Kidney capillary endothelial cell (primary cell): ENCODE data around the gene CD247.

Source experiments
- DNase-seq: peaks from one replicate; pipeline ENCODE4 v3.0.0-alpha.2; 2018; ENCODE audit warnings: low spot score

The CD247 gene

DNA sequence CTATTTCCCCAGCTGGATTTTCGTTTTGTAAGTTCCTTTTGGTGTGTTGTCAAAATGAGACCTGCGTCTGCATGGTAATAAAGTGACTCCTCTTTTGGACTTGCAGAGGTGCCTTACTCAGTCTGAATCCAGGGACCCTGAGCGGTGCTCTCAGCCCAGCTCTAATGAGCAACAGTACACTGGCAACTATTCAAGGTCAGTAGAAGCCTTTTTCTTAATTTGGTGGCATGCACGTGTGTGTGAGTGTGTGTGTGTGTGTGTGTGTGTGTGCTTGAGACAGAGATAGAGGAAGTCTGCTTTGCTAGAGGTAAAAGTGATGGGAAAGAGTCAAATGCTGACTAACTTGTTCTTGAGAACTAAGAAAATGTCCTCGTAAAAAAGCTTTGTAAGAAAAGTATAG is 105.4 kb downstream of the CD247 start:
- no peak for DNase-seq

GRCh38 chr1:167412072-167412471 is 106.3 kb downstream of the CD247 start:
- no peak for DNase-seq

- DNase-seq: no peak
Observed at GRCh38 chr1:167409183-167409582, 109.1 kb downstream of the CD247 start.

DNA sequence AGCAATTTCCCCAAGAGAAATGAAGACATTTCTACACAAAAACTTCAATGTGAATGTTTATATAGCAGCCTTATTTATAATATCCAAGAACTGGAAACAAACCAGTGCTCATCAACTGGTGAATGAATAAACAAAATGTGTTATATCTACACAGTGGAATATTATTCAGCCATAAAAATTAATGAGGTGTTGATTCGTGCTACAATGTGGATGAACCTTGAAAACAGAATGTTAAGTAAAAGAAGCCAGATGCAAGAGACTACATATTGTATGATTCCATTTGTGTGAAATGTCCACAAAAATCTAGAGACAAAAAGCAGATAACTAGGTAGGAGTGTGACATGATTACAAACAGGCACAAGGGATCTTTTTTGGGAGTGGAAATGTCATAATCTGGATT is 110.0 kb downstream of the CD247 start:
- no peak for DNase-seq

DNA sequence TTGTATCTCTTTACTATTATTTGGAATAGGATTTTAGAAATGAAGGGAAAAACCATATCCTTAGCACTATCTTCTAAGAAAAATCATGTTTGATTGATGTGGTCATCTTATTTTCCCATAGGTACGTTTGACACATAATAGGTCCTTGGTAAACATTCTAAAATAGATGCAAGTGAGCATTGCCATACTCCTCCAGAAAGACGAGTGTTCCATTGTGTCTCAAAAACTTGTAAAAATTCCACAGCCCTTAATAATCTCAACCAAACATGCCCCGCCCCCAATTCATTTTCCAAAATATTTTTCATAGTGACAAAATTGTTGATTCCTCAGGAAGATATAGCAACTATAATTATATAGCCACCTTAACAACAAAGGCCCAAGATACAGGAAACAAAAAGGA is 113.4 kb downstream of the CD247 start:
- DNase-seq: no peak

GRCh38 chr1:167404161-167404888 is 114.0 kb downstream of the CD247 start:
- peak; percentile 19 for DNase-seq

DNA sequence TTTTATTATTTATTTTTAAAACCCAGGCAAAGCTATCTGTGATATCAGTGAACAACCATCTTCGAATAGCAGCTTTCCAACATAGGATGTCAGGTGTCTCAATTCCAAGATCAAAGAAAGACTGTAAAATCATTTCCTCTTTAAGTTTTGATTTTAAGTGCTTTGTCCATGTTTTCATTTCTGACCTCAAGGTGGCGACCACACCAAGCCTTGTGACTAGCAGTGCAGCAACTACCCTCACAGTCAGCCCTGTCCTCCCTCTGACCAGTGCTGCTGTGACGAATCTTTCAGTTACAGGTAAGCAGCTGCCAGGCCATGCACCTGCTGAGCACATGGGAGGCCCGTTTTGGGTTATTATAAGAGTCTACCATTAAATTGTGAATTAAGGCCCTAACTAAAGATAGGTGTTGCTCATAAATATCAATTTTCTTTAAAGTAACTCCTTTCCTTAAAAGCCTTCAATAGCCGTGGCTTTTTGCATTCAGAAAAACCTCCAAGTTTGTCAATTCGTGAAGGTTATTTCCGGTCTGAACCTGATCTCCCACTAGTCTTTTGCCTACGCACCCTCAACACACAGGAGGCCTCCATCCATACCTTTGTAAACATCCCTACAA is 117.0 kb downstream of the CD247 start:
- DNase-seq: peak; percentile 50

DNA sequence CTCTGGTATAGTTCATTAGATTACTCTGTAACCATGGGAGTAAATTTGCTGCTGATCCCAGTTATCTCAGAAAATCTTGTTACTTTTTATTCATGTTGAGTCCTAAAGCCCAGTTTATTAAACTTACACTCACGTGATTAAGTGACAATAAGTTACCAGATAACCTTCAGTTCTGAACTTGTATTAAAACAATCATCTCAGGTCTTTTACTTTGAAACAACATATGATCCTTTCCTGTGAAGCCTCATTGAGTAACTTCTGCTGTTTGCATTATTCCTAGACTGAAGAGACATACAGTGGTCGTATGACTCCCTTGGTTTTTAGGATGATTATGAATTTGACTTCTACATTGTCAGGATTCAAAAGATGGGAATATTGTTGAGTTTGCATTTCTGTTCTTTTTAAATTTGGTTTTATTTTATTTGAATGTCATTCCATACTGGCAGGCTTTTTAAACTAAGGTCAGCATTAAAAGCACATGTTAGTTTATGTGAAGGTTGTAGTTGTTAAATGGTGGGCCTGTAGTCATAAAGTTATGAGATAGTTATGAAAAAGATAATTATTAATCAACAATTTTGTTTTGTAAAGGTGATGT is 117.9 kb downstream of the CD247 start:
- DNase-seq: no peak

DNA sequence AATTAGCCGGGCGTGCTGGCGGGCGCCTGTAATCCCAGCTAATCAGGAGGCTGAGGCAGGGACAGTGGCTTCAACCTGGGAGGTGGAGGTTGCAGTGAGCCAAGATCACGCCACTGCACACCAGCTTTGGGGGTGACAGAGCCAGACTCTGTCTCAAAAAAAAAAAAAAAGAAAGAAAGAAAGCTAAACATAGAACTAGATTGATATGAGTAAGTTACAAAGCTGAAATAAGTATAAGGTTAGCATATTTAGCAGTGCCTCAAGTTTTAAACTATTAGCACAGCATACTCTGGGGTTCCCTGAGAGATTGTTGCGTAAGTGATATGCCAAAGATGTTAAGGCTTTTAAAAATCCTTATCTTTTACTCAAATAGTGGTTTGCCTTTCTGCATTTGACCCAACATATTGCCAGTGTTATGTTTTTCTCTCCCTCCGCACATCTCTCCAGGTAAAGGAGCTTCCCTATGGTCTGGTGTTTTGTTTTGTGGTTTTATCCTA is 126.1 kb downstream of the CD247 start:
- no peak for DNase-seq

- DNase-seq: no peak
Observed at GRCh38 chr1:167388976-167389375, 129.4 kb downstream of the CD247 start.

- DNase-seq: no peak
Observed at GRCh38 chr1:167387251-167387910, 130.9 kb downstream of the CD247 start.
